Measurements from ENCODE around the gene PROKR2. TPM values are rescaled to one million over a fixed set of nuclear protein-coding genes. Genes with fewer than 3 reads are reported as not detected.

Gene PROKR2
- total and polyA plus RNA-seq, 9 of the 15 experiments (the other 6 are each of a cell fraction or from before 2014, with no cell fraction given): not detected

DNA sequence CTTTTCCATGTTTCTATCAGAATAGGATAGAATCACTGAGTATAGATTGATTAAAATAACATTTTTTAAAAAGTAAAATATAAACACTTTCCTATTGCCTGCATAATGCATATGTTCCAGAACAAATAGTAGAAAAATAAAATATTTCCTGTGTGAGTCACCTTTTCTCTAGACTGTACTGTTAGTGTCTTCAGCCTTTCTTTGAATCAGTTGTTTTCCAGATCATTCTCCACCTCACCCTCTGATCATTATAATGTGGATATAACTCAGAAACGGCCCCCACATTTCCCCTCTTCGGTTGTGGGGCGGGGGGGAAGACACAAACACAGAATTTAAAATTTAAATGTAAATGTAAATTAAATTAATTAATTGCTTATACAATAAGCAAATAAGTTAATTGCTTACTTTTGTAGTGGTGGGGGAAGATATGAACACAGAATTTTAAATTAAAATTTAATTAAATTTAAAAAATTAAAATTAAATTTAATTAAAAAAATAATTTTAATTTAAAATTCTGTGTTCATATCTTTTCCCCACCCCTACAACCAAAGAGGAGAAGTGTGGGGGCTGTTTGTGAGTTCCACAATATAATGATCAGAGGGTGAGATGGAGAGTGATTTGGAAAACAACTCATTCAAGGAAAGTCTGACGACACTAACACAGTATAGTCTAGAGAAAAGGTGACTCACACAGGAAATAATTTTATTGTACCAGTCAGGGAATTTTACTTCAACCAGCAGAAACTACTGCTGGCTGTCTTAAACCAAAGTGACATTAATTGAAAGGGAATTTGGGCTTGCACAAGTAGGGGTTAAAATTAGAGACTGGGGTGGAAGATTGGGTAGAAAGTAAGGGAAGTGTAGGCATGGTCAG, 37.1 kb upstream of the PROKR2 start:
- no peak for ATAC-seq
- no peaks in the 10 kb centered on the region for H3K36me3 ChIP-seq (ENCODE audit: control insufficient read depth, insufficient read depth, low read length)
- POLR2A ChIA-PET: no interaction called here
- H3K79me2 ChIP-seq (ENCODE audit: control insufficient read depth, insufficient read depth, low read length): no peaks in the 10 kb centered on the region
- no peak for DNase-seq (ENCODE audit: extremely low read depth in 1 of 4, low spot score in 3 of 4)
- H3K4me3 ChIP-seq: no peak overlapping the region
- no peak overlapping the region for H3K9ac ChIP-seq (ENCODE audit: insufficient read depth in 1 of 2, low read depth in 2 of 2, low read length in 2 of 2)
- 4% methylated on average over 4 of the region's 4 CpGs for WGBS (ENCODE audit: insufficient coverage, low coverage, missing lambda C conversion rate)
- H4K20me1 ChIP-seq (replicated peaks; ENCODE audit: control insufficient read depth, insufficient read depth, low read length): no peaks in the 10 kb centered on the region
- BruUV-seq (replicated peaks): no TSS peak
- no peak overlapping the region for H3K27ac ChIP-seq (ENCODE audit: extremely low read depth, low read depth, low read length)
- H3K4me2 ChIP-seq (ENCODE audit: insufficient read depth, low read length): no peak overlapping the region
- no peaks in the 10 kb centered on the region; a peak in 1 of 5 replicates for H3K27me3 ChIP-seq (ENCODE audit: control insufficient read depth in 2 of 2, insufficient read depth in 2 of 2, low read length in 2 of 2)
- intact Hi-C loops (cut with micrococcal nuclease) (no loop called here), in situ Hi-C loops (cut with MboI) (no loop called here)
- H3K9me1 ChIP-seq (ENCODE audit: control insufficient read depth, insufficient read depth, low read length): no peaks in the 10 kb centered on the region
- no peak overlapping the region for H2AFZ ChIP-seq (ENCODE audit: low read depth, low read length)
- FAIRE-seq: no peak
- CTCF ChIA-PET (ENCODE audit: low intra/inter-chr PET ratio): no interaction called here
- no peaks in the 10 kb centered on the region for H3K4me1 ChIP-seq (replicated peaks in 1 of 2; ENCODE audit: control insufficient read depth in 2 of 2, insufficient read depth in 2 of 2, low read length in 2 of 2)
- TF ChIP-seq ZNF23 (CRISPR knock-in tag; IDR thresholded peaks at IDR 0.05) (no peak), SIN3B (IDR thresholded peaks at IDR 0.05; ENCODE audit: low read depth) (no peak), ZEB2 (IDR thresholded peaks at IDR 0.05) (no peak), FOXA1 (IDR thresholded peaks at IDR 0.05; ENCODE audit: borderline replicate concordance) (no peak), PHTF2 (CRISPR knock-in tag; IDR thresholded peaks at IDR 0.05) (no peak), NR4A1 (CRISPR knock-in tag; IDR thresholded peaks at IDR 0.05) (no peak), NR4A1 (tag; IDR thresholded peaks at IDR 0.05) (no peak), CSDE1 (IDR thresholded peaks at IDR 0.05) (no peak), CBX5 (IDR thresholded peaks at IDR 0.05; ENCODE audit: borderline replicate concordance, low read depth) (no peak), CGGBP1 (CRISPR knock-in tag; IDR thresholded peaks at IDR 0.05) (no peak), XRCC5 (IDR thresholded peaks at IDR 0.05; ENCODE audit: low read depth, low read length) (no peak), MCM3 (IDR thresholded peaks at IDR 0.05) (no peak), PML (IDR thresholded peaks at IDR 0.05; ENCODE audit: low read length) (no peak), MECOM (CRISPR knock-in tag; IDR thresholded peaks at IDR 0.05) (no peak), L3MBTL2 (IDR thresholded peaks at IDR 0.05) (no peak), GTF2F1 (IDR thresholded peaks at IDR 0.05; ENCODE audit: low read depth, low read length) (no peak)
- no peaks in the 10 kb centered on the region for H3K9me3 ChIP-seq (replicated peaks; ENCODE audit: control insufficient read depth, insufficient read depth, low read depth, low read length)
